ENCODE results near the gene ABCC2.
"Not testable (repeated sequence)": the region's sequence is repeated elsewhere in the genome, so short reads cannot be mapped to it uniquely, and the experiment has no call there.

Gene ABCC2

GRCh38 chr10:99782447-99783286, at the start of gene ABCC2:
Gene ABCC2, plus strand, starts transcription at chr10:99782640. Its CDS starts 205 bp downstream, at chr10:99782845.
- no peak for DNase-seq (ENCODE audit: low read depth)

GRCh38 chr10:99733366-99733765, 49.1 kb upstream of the ABCC2 start:
- no peak for DNase-seq (ENCODE audit: low read depth)

- DNase-seq (ENCODE audit: low read depth), result not testable (repeated sequence)
These were observed 48.3 kb upstream of the ABCC2 start for GRCh38 chr10:99734111-99734510.

- no peak for DNase-seq (ENCODE audit: low read depth)
These were observed 42.2 kb upstream of the ABCC2 start for GRCh38 chr10:99740260-99740659.

GRCh38 chr10:99740933-99741559, 41.4 kb upstream of the ABCC2 start:
- no peak for DNase-seq (ENCODE audit: low read depth)

GRCh38 chr10:99742254-99742653, 40.2 kb upstream of the ABCC2 start:
- DNase-seq (ENCODE audit: low read depth), result no peak

GRCh38 chr10:99742701-99743100, 39.7 kb upstream of the ABCC2 start:
- DNase-seq (ENCODE audit: low read depth), result no peak

- no peak for DNase-seq (ENCODE audit: low read depth)
These were observed 38.6 kb upstream of the ABCC2 start for GRCh38 chr10:99743841-99744240.

GRCh38 chr10:99746166-99746565, 36.3 kb upstream of the ABCC2 start:
- not testable (repeated sequence) for DNase-seq (ENCODE audit: low read depth)

GRCh38 chr10:99748823-99749451, 33.5 kb upstream of the ABCC2 start:
- DNase-seq (ENCODE audit: low read depth), result no peak

- DNase-seq (ENCODE audit: low read depth), result no peak
These were observed 31.8 kb upstream of the ABCC2 start for GRCh38 chr10:99750641-99751040.

GRCh38 chr10:99754670-99755069, 27.8 kb upstream of the ABCC2 start:
- no peak for DNase-seq (ENCODE audit: low read depth)

- no peak for DNase-seq (ENCODE audit: low read depth)
These were observed 26.3 kb upstream of the ABCC2 start for GRCh38 chr10:99756159-99756558.

- DNase-seq (ENCODE audit: low read depth), result no peak
These were observed 24.1 kb upstream of the ABCC2 start for GRCh38 chr10:99758211-99758891.

GRCh38 chr10:99760321-99760720, 22.1 kb upstream of the ABCC2 start:
- DNase-seq (ENCODE audit: low read depth), result no peak

- no peak for DNase-seq (ENCODE audit: low read depth)
These were observed 21.1 kb upstream of the ABCC2 start for GRCh38 chr10:99761365-99761764.

GRCh38 chr10:99765672-99766301, 16.7 kb upstream of the ABCC2 start:
- DNase-seq (ENCODE audit: low read depth), result no peak

GRCh38 chr10:99766302-99766681, 16.1 kb upstream of the ABCC2 start:
- no peak for DNase-seq (ENCODE audit: low read depth)

GRCh38 chr10:99767901-99768300, 14.5 kb upstream of the ABCC2 start:
- no peak for DNase-seq (ENCODE audit: low read depth)

GRCh38 chr10:99768556-99768955, 13.9 kb upstream of the ABCC2 start:
- no peak for DNase-seq (ENCODE audit: low read depth)

GRCh38 chr10:99769706-99770105, 12.7 kb upstream of the ABCC2 start:
- no peak for DNase-seq (ENCODE audit: low read depth)

GRCh38 chr10:99770408-99771045, 11.9 kb upstream of the ABCC2 start:
- no peak for DNase-seq (ENCODE audit: low read depth)
